AG04449 (cell line): ENCODE measurements around the gene PATL2.
"Not testable (repeated sequence)": the region's sequence is repeated elsewhere in the genome, so short reads cannot be mapped to it uniquely, and the experiment has no call there.

Experiments
- CTCF ChIA-PET: fragments of 350-600 bp; formaldehyde crosslinking; extraction: SDS; loops from one replicate; lab custom pipeline; 2021; ENCODE audit warnings: antibody characterized with exemption; lab: Yijun Ruan, JAX
- POLR2A ChIA-PET: fragments of 400-600, 350-600 bp; formaldehyde crosslinking; extraction: SDS; loops from one replicate; lab custom pipeline; 2020; ENCODE audit warnings: antibody characterized with exemption, inconsistent platforms; lab: Yijun Ruan, JAX
- DNase-seq: peaks from one replicate; pipeline ENCODE4 v3.0.0-alpha.2; 2010; ENCODE audit warnings: low read depth, low spot score
- H3K4me3 ChIP-seq: 2 replicates; pipeline ENCODE4 v1.5.1; 2011; ENCODE audit warnings: low read depth, mild to moderate bottlenecking, control low read depth, low read length
- TF ChIP-seq, protein P1 (sequence below): IDR thresholded peaks from one replicate; pipeline ENCODE4 v1.5.1; 2011; ENCODE audit warnings: mild to moderate bottlenecking, moderate library complexity, low read length, control low read depth, inconsistent platforms; ENCODE audit not compliant: insufficient read depth; ENCODE audit errors: missing control alignments

The PATL2 gene

DNA sequence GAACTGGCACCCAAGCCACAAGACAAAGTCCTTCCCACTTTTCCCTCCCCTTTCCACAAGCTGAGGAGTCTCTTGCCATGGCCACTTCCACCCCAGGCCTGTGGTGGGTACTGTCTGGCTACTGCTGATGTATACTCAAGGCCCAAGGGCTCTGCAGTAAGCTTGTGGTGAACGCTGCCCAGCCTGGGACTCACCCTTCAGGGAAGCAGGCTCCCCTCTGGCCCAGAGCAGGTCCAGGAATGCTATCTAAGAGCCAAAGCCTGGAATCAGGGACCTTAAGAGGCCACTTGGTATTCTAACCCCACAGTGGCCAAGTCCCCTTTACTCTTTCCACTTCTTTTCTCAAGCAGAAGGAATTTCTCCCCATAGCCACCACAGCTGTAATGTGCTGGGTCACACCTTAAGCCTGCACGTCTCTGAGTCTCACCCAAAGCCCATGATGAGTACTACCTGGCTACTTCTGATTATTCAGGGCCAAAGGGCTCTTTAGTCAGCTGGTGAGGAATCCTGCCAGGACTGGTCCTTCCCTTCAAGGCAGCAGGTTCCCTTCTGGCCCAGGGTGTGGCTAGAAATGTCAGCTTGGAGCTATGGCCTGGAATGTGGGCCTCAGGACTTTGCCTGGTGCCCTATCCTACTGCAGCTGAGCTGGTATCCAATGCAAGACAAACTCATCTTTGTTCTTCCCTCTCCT lies 4.0 kb downstream of the PATL2 start:
- TF ChIP-seq, protein P1, sequence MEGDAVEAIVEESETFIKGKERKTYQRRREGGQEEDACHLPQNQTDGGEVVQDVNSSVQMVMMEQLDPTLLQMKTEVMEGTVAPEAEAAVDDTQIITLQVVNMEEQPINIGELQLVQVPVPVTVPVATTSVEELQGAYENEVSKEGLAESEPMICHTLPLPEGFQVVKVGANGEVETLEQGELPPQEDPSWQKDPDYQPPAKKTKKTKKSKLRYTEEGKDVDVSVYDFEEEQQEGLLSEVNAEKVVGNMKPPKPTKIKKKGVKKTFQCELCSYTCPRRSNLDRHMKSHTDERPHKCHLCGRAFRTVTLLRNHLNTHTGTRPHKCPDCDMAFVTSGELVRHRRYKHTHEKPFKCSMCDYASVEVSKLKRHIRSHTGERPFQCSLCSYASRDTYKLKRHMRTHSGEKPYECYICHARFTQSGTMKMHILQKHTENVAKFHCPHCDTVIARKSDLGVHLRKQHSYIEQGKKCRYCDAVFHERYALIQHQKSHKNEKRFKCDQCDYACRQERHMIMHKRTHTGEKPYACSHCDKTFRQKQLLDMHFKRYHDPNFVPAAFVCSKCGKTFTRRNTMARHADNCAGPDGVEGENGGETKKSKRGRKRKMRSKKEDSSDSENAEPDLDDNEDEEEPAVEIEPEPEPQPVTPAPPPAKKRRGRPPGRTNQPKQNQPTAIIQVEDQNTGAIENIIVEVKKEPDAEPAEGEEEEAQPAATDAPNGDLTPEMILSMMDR: no peak
- POLR2A ChIA-PET: no interaction called here
- CTCF ChIA-PET: interaction anchor here (1.1 to 1.2 kb wide), 2 partner anchors 33 to 44 kb away, joined by 3 to 4 read pairs; partner anchors contain the start of gene SPG11
- H3K4me3 ChIP-seq: no peak overlapping the region
- no peak for DNase-seq

DNA sequence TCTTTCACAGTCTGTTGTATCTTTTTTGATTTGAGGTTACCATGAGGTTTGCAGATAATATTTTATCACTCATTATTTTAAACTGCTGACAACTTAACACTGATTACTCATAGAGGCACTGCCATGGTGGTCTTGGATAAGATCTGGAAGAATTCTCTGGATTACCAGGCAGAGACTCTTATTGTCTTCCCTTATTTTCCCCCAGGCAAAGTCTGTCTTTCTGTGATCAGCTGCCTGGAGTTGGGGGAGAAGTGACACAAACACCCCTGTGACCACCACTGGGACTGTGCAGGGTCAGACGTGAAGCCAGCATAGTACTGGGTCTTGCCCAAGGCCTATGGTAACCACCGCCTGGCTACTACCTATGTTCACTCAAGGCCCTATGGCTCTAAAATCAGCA lies 4.7 kb downstream of the PATL2 start:
- H3K4me3 ChIP-seq: no peak overlapping the region
- POLR2A ChIA-PET: no interaction called here
- CTCF ChIA-PET: interaction anchor here (0.9 to 1.2 kb wide), 3 partner anchors 31 to 42 kb away, joined by 3 read pairs; no protein-coding TSS in a partner anchor
- TF ChIP-seq, protein P1: no peak
- DNase-seq: no peak

DNA sequence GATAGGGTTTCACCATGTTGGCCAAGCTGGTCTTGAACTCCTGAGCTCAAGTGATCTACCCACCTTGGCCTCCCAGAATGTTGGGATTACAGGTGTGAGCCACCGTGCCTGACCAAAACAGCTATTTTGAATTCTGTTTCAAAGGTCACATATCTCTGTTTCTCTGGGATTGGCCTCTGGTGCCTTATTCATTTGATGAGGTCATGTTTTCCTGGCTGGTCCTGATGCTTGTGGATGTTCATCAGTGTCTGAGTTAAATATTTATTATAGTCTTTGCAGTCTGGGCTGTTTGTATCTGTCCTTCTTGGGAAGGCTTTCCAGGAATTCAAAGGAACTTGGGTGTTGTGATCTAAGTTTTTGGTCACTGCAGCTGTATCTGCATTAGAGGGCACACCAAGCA lies 5.1 kb downstream of the PATL2 start:
- TF ChIP-seq, protein P1: no peak
- CTCF ChIA-PET: interaction anchor here (0.9 to 1.3 kb wide), 4 partner anchors 30 to 42 kb away, joined by 3 to 4 read pairs (median 3); partner anchors contain the start of gene TRIM69
- POLR2A ChIA-PET: no interaction called here
- H3K4me3 ChIP-seq: no peak overlapping the region
- DNase-seq: no peak

DNA sequence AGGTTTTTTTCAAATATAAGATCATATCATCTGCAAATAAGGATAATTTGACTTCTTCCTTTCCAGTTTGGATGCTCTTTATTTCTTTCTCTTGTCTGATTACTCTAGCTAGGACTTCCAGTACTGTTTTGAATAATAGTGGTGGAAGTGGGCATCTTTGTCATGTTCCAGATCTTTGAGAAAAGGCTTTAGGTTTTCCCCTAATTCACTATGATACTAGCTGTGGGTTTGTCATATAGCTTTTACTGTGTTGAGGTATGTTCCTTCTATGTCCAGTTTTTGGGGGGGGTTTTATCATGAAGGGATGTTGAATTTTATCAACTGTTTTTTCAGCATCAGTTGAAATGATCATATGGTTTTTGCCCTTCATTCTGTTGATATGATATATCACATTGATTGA lies 10.4 kb downstream of the PATL2 start:
- POLR2A ChIA-PET, H3K4me3 ChIP-seq, CTCF ChIA-PET, DNase-seq: not testable (repeated sequence)

DNA sequence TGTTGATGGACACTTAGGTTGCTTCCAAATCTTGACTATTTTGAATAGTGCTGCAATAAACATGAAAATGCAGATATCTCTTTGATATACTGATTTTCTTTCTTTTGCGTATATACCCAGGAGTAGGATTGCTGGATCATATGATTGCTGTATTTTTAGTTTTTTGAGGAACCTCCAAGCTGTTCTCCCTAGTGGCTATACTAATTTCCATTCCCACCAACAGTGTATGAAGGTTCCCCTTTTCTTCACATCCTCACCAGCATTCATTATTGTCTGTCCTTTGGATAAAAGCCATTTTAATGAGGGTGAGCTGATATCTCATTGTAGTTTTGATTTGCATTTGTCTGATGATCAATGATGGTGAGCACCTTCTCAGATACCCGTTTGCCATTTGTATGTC lies 12.5 kb downstream of the PATL2 start:
- CTCF ChIA-PET: interaction anchor here (1.1 kb wide), 1 partner anchor 12 kb away, joined by 3 read pairs; the partner anchor contains the start of gene PATL2
- POLR2A ChIA-PET: no interaction called here

DNA sequence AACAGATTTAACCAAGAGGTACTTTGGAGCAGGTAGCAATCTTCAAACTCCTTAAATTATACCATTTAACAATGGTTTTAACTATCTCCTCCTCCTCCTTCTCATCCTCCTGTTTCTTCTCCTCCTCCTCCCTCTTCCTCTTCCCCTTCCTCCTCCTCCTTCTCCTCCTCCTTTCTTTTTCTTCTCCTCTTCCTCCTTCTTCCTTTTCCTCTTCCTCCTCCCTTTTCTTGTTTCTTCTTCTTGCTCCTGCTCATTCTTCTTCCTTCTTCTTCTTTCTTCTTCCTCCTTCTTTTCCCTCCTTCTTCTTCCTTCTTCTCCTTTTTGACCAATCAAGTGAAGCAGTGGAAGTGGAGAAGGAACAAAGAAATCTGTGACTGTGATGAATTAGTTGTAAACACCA lies 14.1 kb downstream of the PATL2 start:
- DNase-seq: no peak
- CTCF ChIA-PET: no interaction called here
- TF ChIP-seq, protein P1: no peak
- POLR2A ChIA-PET: no interaction called here
- H3K4me3 ChIP-seq: no peak overlapping the region

More for the DNA sequence above, 12.5 kb downstream of the PATL2 start:
- no peak for DNase-seq
- TF ChIP-seq, protein P1: no peak
- no peak overlapping the region for H3K4me3 ChIP-seq

DNA sequence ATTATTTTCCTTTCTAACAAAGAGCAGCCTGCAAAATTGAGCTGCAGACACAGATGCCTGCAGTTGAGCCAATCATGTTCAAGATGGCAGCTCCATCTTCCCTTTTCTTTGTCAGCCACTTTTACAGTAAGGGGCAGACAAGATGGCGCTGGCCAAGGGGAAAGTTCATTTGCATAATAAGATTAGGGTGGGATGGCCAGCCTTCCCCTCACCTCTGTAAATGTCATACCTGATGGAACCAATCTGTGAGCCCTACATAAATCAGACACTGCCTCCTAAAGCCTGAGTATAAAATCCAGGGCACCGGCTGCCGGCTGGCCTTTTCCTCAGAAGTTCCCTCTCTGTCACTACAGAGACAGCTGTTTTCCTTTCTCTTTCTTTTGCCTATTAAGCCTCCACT lies 15.8 kb downstream of the PATL2 start:
- H3K4me3 ChIP-seq: no peak overlapping the region
- DNase-seq: no peak
- ChIA-PET CTCF (no interaction called here), POLR2A (no interaction called here)
- TF ChIP-seq, protein P1: no peak
